Endothelial cell of umbilical vein (primary cell): ENCODE data around the gene KIF26A. TPM values are rescaled to one million over a fixed set of nuclear protein-coding genes. Genes with fewer than 3 reads are reported as not detected.

ENCODE experiments used
- BruUV-seq: library from RNA; stranded (reverse); fragments of 400-500 nt; replicated peaks from 2 replicates; lab custom pipeline; 2021; lab: Mats Ljungman, UMichigan
- CTCF ChIA-PET: fragments of 300-600, 350-600 bp; sonication (Branson Sonifier 250); formaldehyde crosslinking; loops from one replicate; lab custom pipeline; 2021; ENCODE audit warnings: antibody characterized with exemption, inconsistent platforms; lab: Charles Lee
- POLR2A ChIA-PET: fragments of 300-600, 350-600 bp; sonication (Branson Sonifier 250); formaldehyde crosslinking; loops from one replicate; lab custom pipeline; 2021; ENCODE audit warnings: antibody characterized with exemption, inconsistent platforms; lab: Charles Lee
- DNase-seq: peaks from one replicate; pipeline ENCODE4 v3.0.0-alpha.2; 2011; ENCODE audit warnings: low read depth, low spot score
- FAIRE-seq: peaks from 2 replicates; lab custom pipeline; 2011; peaks lifted over from hg19 to GRCh38; lab: Jason Lieb, UNC
- H2AFZ ChIP-seq: 2 replicates; pipeline ENCODE4 v1.6.0; 2012; ENCODE audit warnings: low read depth, low read length, control low read depth, inconsistent platforms
- H3K27ac ChIP-seq: 2 replicates; pipeline ENCODE4 v1.5.1; 2011; ENCODE audit warnings: low read depth, mild to moderate bottlenecking, control low read depth, low read length, moderate library complexity; ENCODE audit not compliant: insufficient read depth
- H3K27me3 ChIP-seq, 2 experiments: 2 replicates each; pipeline versions ENCODE4 v1.6.0 to v1.6.1; 2011; ENCODE audit warnings: low read length in 2 of 2, mixed read lengths in 1 of 2; ENCODE audit not compliant: control insufficient read depth in 2 of 2, insufficient read depth in 2 of 2
- H3K36me3 ChIP-seq, 2 experiments: 2 replicates in 1 of 2; 3 replicates in 1 of 2; pipeline ENCODE4 v1.5.1; 2011; ENCODE audit warnings: low read length in 2 of 2, mild to moderate bottlenecking in 1 of 2, moderate library complexity in 1 of 2; ENCODE audit not compliant: control insufficient read depth in 2 of 2, insufficient read depth in 2 of 2; ENCODE audit errors: extremely low read depth in 1 of 2
- H3K4me1 ChIP-seq: 3 replicates; pipeline ENCODE4 v1.5.1; 2011; ENCODE audit warnings: mild to moderate bottlenecking, low read length; ENCODE audit not compliant: control insufficient read depth, insufficient read depth; ENCODE audit errors: extremely low read depth
- H3K4me2 ChIP-seq: 2 replicates; pipeline ENCODE4 v1.6.1; 2011; ENCODE audit warnings: low read length, control low read depth, mixed read lengths; ENCODE audit not compliant: insufficient read depth
- H3K4me3 ChIP-seq, 3 experiments: fragments of 200-600 bp in 1 of 3; sonication (generic), shearing (Covaris generic) in 1 of 3; replicated peaks in 1 of 3; 2 replicates each; pipeline ENCODE4 v1.5.1; 2011 to 2016; ENCODE audit warnings: control low read depth in 3 of 3, low read length in 3 of 3, mild to moderate bottlenecking in 2 of 3, inconsistent platforms in 1 of 3, low read depth in 1 of 3, moderate library complexity in 1 of 3; ENCODE audit not compliant: insufficient read depth in 1 of 3
- H3K79me2 ChIP-seq: 2 replicates; pipeline ENCODE4 v1.6.0; 2012; ENCODE audit warnings: low read length, inconsistent platforms; ENCODE audit not compliant: control insufficient read depth, insufficient read depth
- H3K9ac ChIP-seq: replicated peaks from 2 replicates; pipeline ENCODE3; 2011; ENCODE audit warnings: low read length, control low read depth; ENCODE audit not compliant: insufficient read depth; ENCODE audit errors: extremely low read depth
- H3K9me1 ChIP-seq: replicated peaks from 3 replicates; pipeline ENCODE4 v1.6.0; 2011; ENCODE audit warnings: mild to moderate bottlenecking, low read length; ENCODE audit not compliant: control insufficient read depth, insufficient read depth; ENCODE audit errors: extremely low read depth
- H3K9me3 ChIP-seq: replicated peaks from 2 replicates; pipeline ENCODE4 v1.5.1; 2012; ENCODE audit warnings: low read length, inconsistent platforms; ENCODE audit not compliant: control insufficient read depth, insufficient read depth
- H4K20me1 ChIP-seq: replicated peaks from 2 replicates; pipeline ENCODE3; 2011; ENCODE audit warnings: mild to moderate bottlenecking, low read length; ENCODE audit not compliant: control insufficient read depth, insufficient read depth; ENCODE audit errors: extremely low read depth
- CTCF ChIP-seq, 2 donors: IDR thresholded peaks; 1 replicate in 1 of 2; 2 replicates in 1 of 2; pipeline ENCODE4 v1.5.1; 2011; ENCODE audit warnings: low read length in 2 of 2, mild to moderate bottlenecking in 2 of 2, moderate library complexity in 2 of 2, control low read depth in 1 of 2, inconsistent platforms in 1 of 2, low read depth in 1 of 2; ENCODE audit not compliant: insufficient read depth in 1 of 2; ENCODE audit errors: extremely low read depth in 1 of 2
- EZH2 ChIP-seq: IDR thresholded peaks from 2 replicates; pipeline ENCODE4 v1.6.1; 2012; ENCODE audit warnings: borderline replicate concordance, low read depth, mild to moderate bottlenecking, moderate library complexity, low read length, inconsistent platforms; ENCODE audit not compliant: severe bottlenecking
- GATA2 ChIP-seq: IDR thresholded peaks from 2 replicates; pipeline ENCODE4 v1.7.0; 2011; ENCODE audit warnings: low read depth, mild to moderate bottlenecking, moderate library complexity, mixed read lengths, low read length; ENCODE audit not compliant: insufficient read length, insufficient read depth
- JUN ChIP-seq: IDR thresholded peaks from 2 replicates; pipeline ENCODE4 v1.6.1; 2011; ENCODE audit warnings: borderline replicate concordance, low read depth; ENCODE audit not compliant: insufficient read length, insufficient read depth
- MAX ChIP-seq: IDR thresholded peaks from 2 replicates; pipeline ENCODE4 v1.6.1; 2011; ENCODE audit not compliant: insufficient read depth, insufficient read length
- MYC ChIP-seq: IDR thresholded peaks from one replicate; pipeline ENCODE4 v1.6.1; 2011; ENCODE audit warnings: mild to moderate bottlenecking, low read depth, low read length
- POLR2A ChIP-seq: IDR thresholded peaks from 2 replicates; pipeline ENCODE4 v1.6.1; 2012; ENCODE audit warnings: low read depth, mild to moderate bottlenecking, control low read depth, low read length
- POLR2AphosphoS5 ChIP-seq: IDR thresholded peaks from 2 replicates; pipeline ENCODE4 v1.6.1; 2012; ENCODE audit warnings: low read depth, mild to moderate bottlenecking, control low read depth, low read length, moderate library complexity; ENCODE audit not compliant: insufficient read depth
- dilution Hi-C: fragments of 300-500 bp; cut with MboI; formaldehyde crosslinking; loops from one replicate; pipeline ENCODE4 v1.15.0; 2019; ENCODE audit warnings: low sequenced_read_pairs; ENCODE audit not compliant: extremely low pct_ligation_motif_present
- intact Hi-C: fragments of 100-400 bp; cut with micrococcal nuclease; formaldehyde crosslinking; loops from one replicate; pipeline ENCODE4 v1.10.0; 2022
- polyA plus RNA-seq, 4 experiments: library from polyadenylated mRNA; depleted of rRNA in 3 of 4; stranded (reverse) in 3 of 4; unstranded in 1 of 4; fragments of >200 nt; gene quantifications; 2 replicates each; pipeline versions ENCODE4 v1.2.1 to v1.2.3, GENCODE V29; 2011 to 2012; ENCODE audit warnings: missing spikeins in 1 of 4
- total RNA-seq: library from RNA; stranded (reverse); gene quantifications from 2 replicates; pipeline ENCODE4 v1.2.3, GENCODE V29; 2021

The KIF26A gene
- total and polyA plus RNA-seq, 2 donors (not counting 3 experiments of a cell fraction or from before 2014, with no cell fraction given), result 3.6 to 10.7 TPM

- Histone ChIP-seq H3K4me1 (no peaks in the 10 kb centered on the region), H3K79me2 (no peaks in the 10 kb centered on the region), H3K9me1 (no peaks in the 10 kb centered on the region), H3K4me3 (no peak overlapping the region), H3K27me3 (no peaks in the 10 kb centered on the region), H3K4me2 (no peak overlapping the region), H3K27ac (no peak overlapping the region), H4K20me1 (no peaks in the 10 kb centered on the region), H3K36me3 (no peaks in the 10 kb centered on the region), H3K9me3 (no peaks in the 10 kb centered on the region), H2AFZ (no peak overlapping the region), H3K9ac (no peak overlapping the region)
- DNase-seq (no peak), FAIRE-seq (no peak)
- POLR2A ChIA-PET, result no interaction called here
- TF ChIP-seq GATA2 (no peak), JUN (no peak), MYC (no peak), MAX (no peak), POLR2AphosphoS5 (no peak), POLR2A (no peak), EZH2 (no peak), CTCF (IDR thresholded peaks at IDR 0.05; ENCODE audit: extremely low read depth in 1 of 2, insufficient read depth in 1 of 2, low read depth in 1 of 2, low read length in 2 of 2) (no peak)
- intact Hi-C loops, result no loop called here
- CTCF ChIA-PET, result interaction anchor here (0.6 kb wide), 1 partner anchor 33 kb away, joined by 3 read pairs; no protein-coding TSS in a partner anchor
- BruUV-seq, result no TSS peak
- dilution Hi-C loops, result no loop called here
Observed at GRCh38 chr14:104210817-104211195, 72.4 kb downstream of the KIF26A start.
